ENCODE measurements around the gene ARID5B.

The ARID5B gene

GRCh38 chr10:61937631-61938351 is 36.3 kb downstream of the ARID5B start:
- no peak for DNase-seq (ENCODE audit: low read depth, low spot score)

- no peak for DNase-seq (ENCODE audit: low read depth, low spot score)
These were observed 38.4 kb downstream of the ARID5B start for GRCh38 chr10:61939902-61940301.

GRCh38 chr10:61941202-61941681 is 39.7 kb downstream of the ARID5B start:
- DNase-seq (ENCODE audit: low read depth, low spot score), result no peak

- no peak for DNase-seq (ENCODE audit: low read depth, low spot score)
These were observed 41.3 kb downstream of the ARID5B start for GRCh38 chr10:61942604-61943461.

GRCh38 chr10:61943674-61944378 is 42.3 kb downstream of the ARID5B start:
- no peak for DNase-seq (ENCODE audit: low read depth, low spot score)

- no peak for DNase-seq (ENCODE audit: low read depth, low spot score)
These were observed 43.1 kb downstream of the ARID5B start for GRCh38 chr10:61944410-61945147.

- DNase-seq (ENCODE audit: low read depth, low spot score), result no peak
These were observed 48.2 kb downstream of the ARID5B start for GRCh38 chr10:61949687-61950086.

- no peak for DNase-seq (ENCODE audit: low read depth, low spot score)
These were observed 49.1 kb downstream of the ARID5B start for GRCh38 chr10:61950449-61951143.

- DNase-seq (ENCODE audit: low read depth, low spot score), result no peak
These were observed 49.6 kb downstream of the ARID5B start for GRCh38 chr10:61951144-61951483.

GRCh38 chr10:61952028-61952674 is 50.7 kb downstream of the ARID5B start:
- no peak for DNase-seq (ENCODE audit: low read depth, low spot score)

GRCh38 chr10:61953183-61953582 is 51.7 kb downstream of the ARID5B start:
- no peak for DNase-seq (ENCODE audit: low read depth, low spot score)

GRCh38 chr10:61957806-61958205 is 56.3 kb downstream of the ARID5B start:
- no peak for DNase-seq (ENCODE audit: low read depth, low spot score)

GRCh38 chr10:61958311-61958710 is 56.8 kb downstream of the ARID5B start:
- no peak for DNase-seq (ENCODE audit: low read depth, low spot score)

GRCh38 chr10:61958805-61959204 is 57.3 kb downstream of the ARID5B start:
- no peak for DNase-seq (ENCODE audit: low read depth, low spot score)

- no peak for DNase-seq (ENCODE audit: low read depth, low spot score)
These were observed 58.3 kb downstream of the ARID5B start for GRCh38 chr10:61959814-61960213.

GRCh38 chr10:61960396-61961120 is 59.1 kb downstream of the ARID5B start:
- DNase-seq (ENCODE audit: low read depth, low spot score), result no peak

GRCh38 chr10:61961278-61961677 is 59.8 kb downstream of the ARID5B start:
- DNase-seq (ENCODE audit: low read depth, low spot score), result no peak

GRCh38 chr10:61962971-61963370 is 61.5 kb downstream of the ARID5B start:
- DNase-seq (ENCODE audit: low read depth, low spot score), result no peak

GRCh38 chr10:61963669-61964058 is 62.2 kb downstream of the ARID5B start:
- DNase-seq (ENCODE audit: low read depth, low spot score), result no peak
